DND-41 (cell line): ENCODE data around the gene SHISA9.

Experiments
- CTCF ChIP-seq: IDR thresholded peaks from 2 replicates; pipeline ENCODE4 v1.5.1; 2012; ENCODE audit warnings: borderline replicate concordance, low read length, moderate library complexity, mild to moderate bottlenecking; ENCODE audit not compliant: poor library complexity, severe bottlenecking; ENCODE audit errors: extremely low read depth
- EZH2 ChIP-seq: IDR thresholded peaks from 3 replicates; pipeline ENCODE4 v1.6.1; 2012; ENCODE audit warnings: borderline replicate concordance, low read depth, mild to moderate bottlenecking, moderate library complexity, low read length, inconsistent platforms; ENCODE audit not compliant: severe bottlenecking

GRCh38 chr16:13068912-13069583 lies 167.7 kb downstream of the SHISA9 start:
- TF ChIP-seq CTCF: no peak
- TF ChIP-seq EZH2: no peak
